Stimulated activated CD8-positive, alpha-beta memory T cell treated with anti-CD3 and anti-CD28 coated beads, Interleukin-4, amount 100 ng/mL, for 4 hours (primary cell): ENCODE results near the gene TNNC1.

Experiments
- DNase-seq, 2 donors: peaks; one replicate each; pipeline ENCODE4 v3.0.0-alpha.2; 2020; ENCODE audit warnings: low read depth in 2 of 2, low spot score in 1 of 2

TNNC1 gene

GRCh38 chr3:52484680-52485461 is 31.0 kb upstream of the TNNC1 start:
- no peak for DNase-seq

GRCh38 chr3:52483577-52484381 is 29.9 kb upstream of the TNNC1 start:
- DNase-seq = no peak

GRCh38 chr3:52483081-52483480 is 29.2 kb upstream of the TNNC1 start:
- no peak for DNase-seq

GRCh38 chr3:52481819-52482521 is 28.1 kb upstream of the TNNC1 start:
- DNase-seq = no peak

- DNase-seq = no peak
These were observed 27.2 kb upstream of the TNNC1 start for GRCh38 chr3:52480768-52481715.

GRCh38 chr3:52479877-52480575 is 26.2 kb upstream of the TNNC1 start:
- DNase-seq = no peak

GRCh38 chr3:52479037-52479876 is 25.4 kb upstream of the TNNC1 start:
- DNase-seq = no peak

GRCh38 chr3:52477796-52478095 is 23.9 kb upstream of the TNNC1 start:
- no peak for DNase-seq

- DNase-seq = no peak
These were observed 23.4 kb upstream of the TNNC1 start for GRCh38 chr3:52477076-52477795.

GRCh38 chr3:52473026-52473425 is 19.2 kb upstream of the TNNC1 start:
- DNase-seq = no peak

GRCh38 chr3:52472239-52473000 is 18.6 kb upstream of the TNNC1 start:
- no peak for DNase-seq

- DNase-seq = no peak
These were observed 17.8 kb upstream of the TNNC1 start for GRCh38 chr3:52471371-52472238.

- no peak for DNase-seq
These were observed 17.1 kb upstream of the TNNC1 start for GRCh38 chr3:52470920-52471319.

- DNase-seq = no peak
These were observed 15.2 kb upstream of the TNNC1 start for GRCh38 chr3:52469001-52469400.

GRCh38 chr3:52468336-52468735 is 14.5 kb upstream of the TNNC1 start:
- DNase-seq = no peak

- no peak for DNase-seq
These were observed 9.6 kb upstream of the TNNC1 start for GRCh38 chr3:52463416-52463815.

- DNase-seq = no peak
These were observed 8.0 kb upstream of the TNNC1 start for GRCh38 chr3:52461874-52462273.
